GM12892 (cell line): ENCODE measurements around the gene SALL1.

Source experiments
- POLR2A ChIP-seq: IDR thresholded peaks from 2 replicates; pipeline ENCODE4 v1.6.1; 2011; ENCODE audit warnings: low read depth, low read length, control low read depth
- POLR2AphosphoS5 ChIP-seq: IDR thresholded peaks from 2 replicates; pipeline ENCODE4 v1.6.1; 2011; ENCODE audit warnings: low read depth, low read length, control low read depth
- TAF1 ChIP-seq: IDR thresholded peaks from 2 replicates; pipeline ENCODE4 v1.6.1; 2011; ENCODE audit warnings: low read depth, mild to moderate bottlenecking, control low read depth, low read length, borderline replicate concordance

DNA sequence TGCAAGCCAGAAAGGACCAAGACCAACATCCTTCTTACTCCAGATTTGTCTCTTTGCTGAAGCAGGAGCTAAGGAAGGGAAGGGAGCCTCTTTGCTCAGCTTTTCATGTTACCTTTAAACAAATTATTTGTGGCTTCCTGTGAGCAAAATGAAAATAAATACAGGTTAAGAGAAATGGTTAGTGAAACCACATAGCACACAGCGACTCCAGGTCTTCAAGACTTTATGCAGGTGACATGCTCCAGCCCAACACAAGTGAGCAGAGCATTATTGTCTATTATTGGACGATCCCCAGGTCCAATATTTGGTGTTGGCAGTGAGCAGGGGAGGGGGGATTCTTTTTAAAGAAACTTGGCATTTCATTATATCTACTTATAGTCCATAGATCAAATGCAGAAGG is 53.3 kb downstream of the SALL1 start:
- TF ChIP-seq POLR2AphosphoS5 = no peak
- no peak for TF ChIP-seq POLR2A
- TF ChIP-seq TAF1 = no peak
